Stimulated activated CD8-positive, alpha-beta memory T cell treated with anti-CD3 and anti-CD28 coated beads, Interleukin-15, amount 100 ng/mL, for 24 hours (primary cell): ENCODE measurements around the gene LTK.

Experiments used
- DNase-seq: peaks from one replicate; pipeline ENCODE4 v3.0.0-alpha.2; 2020; ENCODE audit warnings: low read depth

LTK gene

DNA sequence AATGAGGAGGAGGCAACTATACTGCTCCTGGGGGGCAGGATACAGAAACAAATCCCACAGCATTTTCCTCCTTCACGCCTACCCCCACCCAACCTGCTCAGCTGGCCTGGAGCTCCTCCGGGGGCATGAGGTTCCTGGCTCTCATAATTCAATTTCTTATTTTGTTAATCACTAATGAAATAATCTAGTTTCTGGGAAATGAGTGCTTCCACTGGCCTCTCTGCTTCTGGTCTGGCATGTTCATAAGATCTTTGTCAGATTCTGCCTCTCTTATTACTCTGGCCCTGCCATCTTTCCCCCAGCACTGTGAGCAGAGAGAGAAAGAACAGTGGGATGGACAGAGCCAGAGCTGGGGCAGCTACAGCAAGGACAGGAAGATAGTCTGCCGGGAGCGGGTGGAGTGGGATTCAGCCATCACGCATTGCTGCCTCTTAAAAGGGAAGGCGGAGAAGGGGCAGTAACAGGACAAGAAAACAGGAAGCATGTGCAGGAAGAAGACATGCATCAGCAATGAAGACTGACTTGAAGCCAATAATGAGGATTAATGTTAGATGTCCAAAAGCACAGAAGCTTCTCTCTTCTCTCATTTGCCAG lies 16.8 kb upstream of the LTK start:
- DNase-seq: no peak

GRCh38 chr15:41523097-41523496 lies 9.5 kb upstream of the LTK start:
- DNase-seq: no peak

GRCh38 chr15:41521614-41522013 lies 8.0 kb upstream of the LTK start:
- DNase-seq: no peak

GRCh38 chr15:41520636-41521035 lies 7.0 kb upstream of the LTK start:
- DNase-seq: no peak

GRCh38 chr15:41517895-41518449 lies 4.3 kb upstream of the LTK start:
- no peak for DNase-seq

- no peak for DNase-seq
These were observed 604 bp downstream of the LTK start for GRCh38 chr15:41512940-41513505.

DNA sequence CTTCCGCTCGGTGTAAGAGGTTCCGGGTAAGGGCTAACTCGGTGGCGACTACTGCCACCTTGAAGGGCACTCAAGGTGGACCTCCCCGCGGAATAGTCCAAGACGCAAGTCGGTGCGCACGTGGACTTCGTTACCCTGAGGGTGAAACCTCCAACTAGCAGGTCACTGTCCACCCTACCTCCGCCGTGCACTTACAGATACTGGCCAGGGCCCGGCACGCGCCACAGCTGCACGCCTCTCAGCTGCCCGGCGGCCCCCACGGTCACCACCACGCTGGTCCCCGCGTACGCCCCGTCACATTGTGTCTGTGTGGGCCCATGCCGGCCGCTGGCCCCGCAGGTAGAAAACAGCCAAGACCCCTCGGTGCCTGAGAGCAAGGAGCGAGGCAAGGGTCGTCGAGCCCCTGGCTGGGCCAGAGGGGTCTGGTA lies 1.1 kb downstream of the LTK start:
- no peak for DNase-seq

DNA sequence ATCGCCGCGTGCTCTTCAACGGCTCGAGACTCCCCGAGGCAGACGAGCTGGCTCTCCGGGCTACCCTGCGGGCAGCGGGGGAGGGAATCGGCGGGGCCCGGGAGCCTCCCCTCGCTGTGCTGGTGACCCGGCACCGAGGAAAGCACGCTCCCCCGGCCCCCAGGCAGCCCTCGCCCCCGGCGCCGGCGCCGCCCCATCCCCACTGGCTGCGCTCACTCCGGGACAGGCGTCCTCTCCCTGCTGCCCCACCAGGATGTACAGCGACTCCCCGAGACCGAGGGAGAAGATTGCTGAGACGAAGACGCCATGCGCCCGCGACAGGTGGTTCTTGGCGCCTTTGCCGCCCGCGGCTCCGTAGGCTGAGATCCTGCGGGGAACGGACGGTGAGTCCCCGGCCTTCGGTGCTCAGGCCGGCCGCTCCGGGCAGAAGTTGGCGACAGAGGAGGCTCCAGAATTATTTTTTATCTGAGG lies 1.7 kb downstream of the LTK start:
- no peak for DNase-seq

GRCh38 chr15:41511331-41511898 lies 2.2 kb downstream of the LTK start:
- no peak for DNase-seq

DNA sequence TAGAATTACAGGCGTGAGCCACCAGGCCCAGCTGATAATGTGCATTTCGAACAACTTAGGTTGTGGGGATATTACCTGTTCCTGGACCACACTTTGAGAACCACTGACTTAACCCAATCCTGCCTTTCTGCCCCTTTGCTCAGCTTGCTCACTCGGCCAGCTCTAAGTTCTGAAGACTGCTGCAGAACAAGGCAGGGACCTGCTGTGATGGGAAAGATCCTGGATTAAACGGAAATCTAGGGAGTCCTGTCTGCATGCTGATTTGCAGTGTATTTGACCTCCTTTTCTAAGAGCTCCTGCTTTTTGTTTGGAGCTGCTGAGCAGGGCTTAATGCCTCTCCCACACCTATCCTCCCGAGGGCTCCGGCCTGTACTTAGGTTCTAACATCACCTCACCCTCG lies 2.9 kb downstream of the LTK start:
- no peak for DNase-seq

DNA sequence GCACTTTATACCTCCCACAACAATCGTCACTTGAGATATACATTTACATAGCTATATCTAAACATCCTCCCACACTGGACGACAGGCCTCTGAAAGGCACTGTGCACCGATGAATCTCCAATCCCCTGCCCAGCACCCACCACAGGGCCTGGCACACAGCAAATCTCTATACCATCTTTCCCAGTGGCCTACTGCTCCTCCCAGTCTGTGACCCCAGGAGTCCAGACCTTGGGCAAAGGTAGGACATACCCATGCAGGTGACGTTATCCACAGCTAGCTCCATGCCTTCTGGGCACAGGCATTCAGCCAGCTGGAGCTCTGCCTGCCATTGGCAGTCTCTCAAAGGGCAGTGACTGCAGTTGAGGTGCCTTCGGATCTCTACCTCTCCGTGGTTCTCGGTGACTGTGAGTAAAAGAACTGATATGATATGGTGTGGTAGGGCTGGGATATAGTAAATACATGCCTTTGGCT lies 5.8 kb downstream of the LTK start:
- DNase-seq: no peak

- no peak for DNase-seq
These were observed 6.8 kb downstream of the LTK start for GRCh38 chr15:41506796-41507341.

DNA sequence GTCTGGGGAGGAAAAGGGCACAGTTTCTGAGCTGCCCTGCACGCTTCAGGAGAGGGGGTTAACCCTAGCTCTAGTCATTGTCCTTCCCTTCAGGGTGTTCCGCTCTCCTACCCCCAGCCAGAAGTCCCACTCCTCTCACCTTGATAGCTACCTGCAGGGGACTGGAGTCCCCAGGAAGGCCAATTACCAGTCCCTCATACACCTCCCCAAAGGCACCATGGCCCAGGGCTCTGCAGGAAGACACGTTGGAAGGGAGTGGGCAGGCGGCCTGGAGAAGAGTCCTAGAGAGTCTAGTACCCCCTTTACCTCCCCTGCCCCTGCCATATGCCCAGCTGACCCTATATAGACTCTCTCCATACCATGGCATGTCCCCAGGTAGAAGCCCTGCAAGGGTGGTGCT lies 7.9 kb downstream of the LTK start:
- no peak for DNase-seq

GRCh38 chr15:41504751-41505492 lies 8.7 kb downstream of the LTK start:
- DNase-seq: no peak

- DNase-seq: no peak
These were observed 10.0 kb downstream of the LTK start for GRCh38 chr15:41503669-41504010.

GRCh38 chr15:41502795-41503668 lies 10.6 kb downstream of the LTK start:
- no peak for DNase-seq

DNA sequence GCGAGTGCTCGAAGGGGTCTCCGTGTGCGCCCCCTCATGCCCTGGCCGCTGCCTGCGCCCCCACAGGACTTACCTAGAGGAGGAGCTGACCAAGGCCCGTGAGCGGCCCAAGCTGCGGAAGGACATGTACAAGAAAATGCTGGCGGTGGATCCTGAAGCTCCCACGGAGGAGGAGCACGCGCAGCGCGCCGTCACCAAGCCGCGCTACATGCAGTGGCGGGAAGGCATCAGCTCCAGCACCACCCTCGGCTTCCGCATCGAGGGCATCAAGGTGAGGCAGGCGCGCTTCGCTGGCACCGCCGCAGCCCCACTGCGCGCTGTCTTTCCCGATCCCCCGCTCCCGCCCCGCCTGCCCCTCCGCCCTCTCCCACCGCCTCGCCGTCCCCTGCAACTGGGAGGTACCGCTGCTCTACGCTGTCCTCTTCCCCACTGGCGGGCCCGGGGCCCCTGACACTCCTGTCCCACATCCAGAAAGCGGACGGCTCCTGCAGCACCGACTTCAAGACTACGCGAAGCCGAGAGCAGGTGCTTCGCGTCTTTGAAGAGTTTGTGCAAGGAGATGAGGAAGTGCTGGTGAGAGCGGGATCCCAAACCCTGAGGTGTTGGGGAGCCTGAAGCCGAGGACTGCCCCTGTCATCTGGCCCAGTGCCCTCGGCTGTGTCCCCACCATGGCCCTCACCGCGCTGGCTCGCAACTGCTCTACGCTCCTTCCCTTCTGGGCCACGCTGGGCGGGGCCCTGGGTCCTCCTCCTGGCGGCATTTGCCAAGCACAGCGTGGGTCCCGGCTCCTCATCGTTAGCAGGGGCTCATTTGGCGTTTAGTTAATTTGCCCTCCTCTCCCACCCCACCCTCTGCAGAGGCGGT lies 11.5 kb downstream of the LTK start:
- DNase-seq: no peak

DNA sequence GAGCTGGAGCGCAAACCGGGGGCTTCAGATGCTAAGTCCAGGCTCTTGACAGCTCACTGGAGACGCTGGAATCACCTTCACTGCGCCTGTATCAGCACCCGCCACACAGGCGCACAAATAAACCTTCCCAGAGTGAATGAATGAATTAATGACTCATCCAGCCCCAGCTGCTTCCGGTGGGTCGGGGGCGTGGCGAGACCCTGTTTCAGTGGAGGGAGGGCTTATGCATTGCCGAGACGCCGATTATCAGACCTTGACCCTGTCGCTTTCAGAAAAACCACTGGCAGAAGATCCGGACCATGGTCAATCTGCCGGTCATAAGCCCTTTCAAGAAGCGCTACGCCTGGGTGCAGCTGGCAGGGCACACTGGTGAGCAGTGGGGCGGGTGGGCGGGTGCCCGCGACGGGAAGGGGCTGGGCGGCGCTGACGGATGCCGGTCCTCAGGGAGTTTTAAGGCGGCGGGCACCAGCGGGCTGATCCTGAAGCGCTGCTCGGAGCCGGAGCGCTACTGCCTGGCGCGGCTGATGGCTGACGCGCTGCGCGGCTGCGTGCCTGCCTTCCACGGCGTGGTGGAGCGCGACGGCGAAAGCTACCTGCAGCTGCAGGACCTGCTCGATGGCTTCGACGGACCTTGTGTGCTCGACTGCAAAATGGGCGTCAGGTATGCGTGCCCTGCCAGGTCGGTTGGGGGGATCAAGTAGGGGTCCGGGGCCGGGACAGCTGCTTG lies 12.3 kb downstream of the LTK start:
- no peak for DNase-seq

GRCh38 chr15:41499109-41499851 lies 14.3 kb downstream of the LTK start:
- no peak for DNase-seq
